SKM-1 (cell line): ENCODE measurements around the gene CERS2.

Experiments
- DNase-seq: peaks from one replicate; lab custom pipeline; 2025; ENCODE audit not compliant: unreplicated experiment; lab: John Stamatoyannopoulos, UW

The CERS2 gene

GRCh38 chr1:150997949-150998348 is 23.3 kb upstream of the CERS2 start:
- DNase-seq = no peak

GRCh38 chr1:150997126-150997872 is 22.7 kb upstream of the CERS2 start:
- no peak for DNase-seq

DNA sequence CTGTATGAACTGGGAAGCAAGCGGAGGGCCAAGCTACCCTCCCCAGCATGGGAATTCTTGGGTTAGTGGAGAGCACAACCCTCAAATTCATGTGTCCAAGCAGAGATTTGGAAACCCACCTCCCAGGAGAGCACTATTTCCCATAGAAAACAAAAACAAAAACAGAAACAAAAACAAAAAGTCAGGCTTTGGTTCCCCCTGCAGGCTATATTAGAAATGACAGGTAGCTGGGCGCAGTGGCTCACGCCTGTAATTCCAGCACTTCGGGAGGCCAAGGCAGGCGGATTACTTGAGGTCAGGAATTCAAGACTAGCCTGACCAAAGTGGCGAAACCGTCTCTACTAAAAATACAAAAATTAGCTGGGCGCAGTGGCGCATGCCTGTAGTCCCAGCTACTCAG is 21.3 kb upstream of the CERS2 start:
- no peak for DNase-seq

GRCh38 chr1:150995460-150995859 is 20.8 kb upstream of the CERS2 start:
- DNase-seq = no peak

- DNase-seq = no peak
Observed at GRCh38 chr1:150994248-150994647, 19.6 kb upstream of the CERS2 start.

DNA sequence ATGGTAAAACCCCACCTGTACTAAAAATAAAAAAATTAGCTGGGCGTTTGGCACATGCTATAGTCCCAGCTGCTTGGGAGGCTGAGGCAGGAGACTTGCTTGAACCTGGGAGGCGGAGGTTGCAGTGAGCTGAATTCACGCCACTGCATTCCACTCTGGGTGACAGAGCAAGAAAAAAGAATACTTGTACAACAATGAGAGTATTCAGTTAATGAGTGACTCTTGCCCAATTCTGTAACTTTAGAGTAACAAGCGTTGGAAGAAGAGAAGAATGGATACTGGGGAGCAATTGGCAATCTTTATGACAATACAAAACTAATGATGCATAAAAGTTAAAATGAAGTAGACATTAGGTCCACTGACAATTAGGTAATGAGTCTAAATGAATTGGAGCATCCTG is 18.0 kb upstream of the CERS2 start:
- no peak for DNase-seq

- no peak for DNase-seq
Observed at GRCh38 chr1:150987924-150988323, 13.3 kb upstream of the CERS2 start.

DNA sequence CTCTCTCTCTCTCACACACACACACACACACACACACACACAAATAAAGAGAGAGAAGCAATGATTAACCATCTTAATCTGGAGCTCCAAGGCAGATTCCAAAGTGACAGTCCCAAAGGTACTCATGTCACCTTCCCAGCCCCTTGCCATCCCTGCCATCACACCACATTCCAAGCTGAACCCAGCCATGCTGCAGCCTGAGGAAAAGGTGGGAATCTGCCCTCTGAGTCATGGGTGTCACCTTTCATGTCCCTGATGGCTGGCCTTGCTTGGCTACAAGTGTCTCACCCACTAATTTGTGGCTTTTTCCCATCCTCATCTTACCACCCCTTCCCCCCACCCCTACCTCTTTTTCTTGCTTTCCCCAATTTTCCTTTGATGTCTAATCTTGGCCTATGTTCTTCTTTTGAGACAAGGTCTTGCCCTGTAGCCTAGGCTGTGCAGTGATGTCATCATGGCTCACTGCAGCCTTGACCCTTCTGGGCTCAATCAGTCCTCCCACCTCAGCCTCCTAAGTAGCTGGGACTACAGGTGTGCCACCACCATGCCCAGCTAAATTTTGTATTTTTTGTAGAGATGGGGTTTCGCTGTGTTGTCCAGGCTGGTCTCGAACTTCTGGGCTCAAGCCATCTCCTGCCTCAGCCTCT is 10.7 kb upstream of the CERS2 start:
- no peak for DNase-seq

DNA sequence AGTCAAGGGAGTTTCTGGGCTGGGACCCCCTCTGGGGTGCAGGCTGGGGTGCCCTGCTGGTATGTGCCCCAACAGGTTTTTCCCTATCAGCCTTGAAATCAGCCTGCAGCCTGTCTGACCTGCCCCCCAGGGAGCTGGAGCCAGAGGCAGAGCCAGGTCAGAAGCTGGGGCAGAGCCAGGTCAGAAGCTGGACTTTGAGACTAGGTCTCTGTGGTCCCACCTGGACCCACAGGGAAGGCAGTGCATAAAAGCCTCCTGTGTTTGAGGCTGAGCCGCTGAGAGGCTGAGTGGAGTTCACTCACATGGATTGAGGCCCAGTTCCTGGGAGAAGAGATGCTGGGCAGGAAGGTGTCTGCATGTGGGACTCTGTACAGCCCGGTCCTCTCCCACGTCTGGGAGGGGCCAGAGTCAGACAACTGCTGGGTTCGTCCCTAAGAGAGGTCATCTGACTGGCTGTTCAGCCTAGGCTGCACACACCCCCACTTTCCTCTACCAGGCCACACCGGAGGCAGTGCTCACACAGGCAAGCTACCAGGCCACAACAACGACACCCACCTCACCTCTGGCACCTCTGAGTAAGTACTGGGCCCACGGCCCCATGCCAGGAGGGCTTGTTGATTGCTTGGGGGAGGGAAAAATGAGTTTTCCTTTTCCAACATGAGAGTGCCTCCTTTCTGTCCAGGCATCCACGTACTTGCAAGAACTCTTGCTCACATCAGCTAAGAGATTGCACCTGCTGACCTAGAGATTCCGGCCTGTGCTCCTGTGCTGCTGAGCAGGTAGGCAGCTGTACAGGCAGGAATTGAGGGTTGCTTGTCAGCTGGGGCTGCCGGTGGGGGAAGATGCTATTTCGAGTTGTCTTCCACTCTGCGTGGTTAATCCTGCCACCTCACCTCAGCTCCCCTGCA is 7.4 kb upstream of the CERS2 start, which contains the start of gene ANXA9:
TSS of gene ANXA9 (plus strand) at position 488 of the 908 bp plus-strand sequence. CDS start 814 bp downstream, outside the sequence.
- no peak for DNase-seq

DNA sequence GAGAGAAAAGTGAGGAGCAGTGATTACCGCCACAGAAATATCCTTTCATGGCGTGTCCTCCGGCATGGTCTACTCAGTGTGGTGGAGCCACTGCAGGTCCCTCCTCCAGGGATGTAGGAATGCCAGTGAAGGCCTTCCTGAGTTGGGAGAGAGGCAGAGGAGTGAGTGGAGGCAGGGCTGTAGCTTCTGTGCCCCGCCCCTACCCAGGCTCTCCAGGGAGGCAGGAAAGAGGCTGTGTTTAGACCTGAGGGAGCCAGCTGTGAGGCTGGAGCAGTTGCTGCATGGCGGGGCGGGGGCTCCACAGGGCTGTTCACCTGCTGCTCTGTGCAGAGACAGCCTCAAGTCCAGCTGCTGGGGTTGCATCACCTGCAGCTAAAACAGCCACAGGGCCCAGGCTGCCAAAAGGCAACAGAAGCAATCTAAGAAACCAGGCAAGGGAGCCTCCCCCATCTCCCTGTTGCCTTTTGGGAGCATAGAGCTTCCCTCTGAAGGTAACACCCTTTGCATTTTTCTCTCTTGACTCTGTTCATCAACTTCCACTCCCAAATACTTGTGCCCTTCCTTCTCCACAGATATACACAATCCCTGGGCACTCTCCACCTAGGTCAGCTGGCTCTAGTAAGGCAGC is 6.7 kb upstream of the CERS2 start:
- DNase-seq = no peak

GRCh38 chr1:150979092-150980056 is 4.7 kb upstream of the CERS2 start:
- DNase-seq = peak; percentile 92

GRCh38 chr1:150976879-150977694 is 2.5 kb upstream of the CERS2 start:
- DNase-seq = peak; percentile 84

- no peak for DNase-seq
Observed at GRCh38 chr1:150976401-150976821, 1.8 kb upstream of the CERS2 start.

DNA sequence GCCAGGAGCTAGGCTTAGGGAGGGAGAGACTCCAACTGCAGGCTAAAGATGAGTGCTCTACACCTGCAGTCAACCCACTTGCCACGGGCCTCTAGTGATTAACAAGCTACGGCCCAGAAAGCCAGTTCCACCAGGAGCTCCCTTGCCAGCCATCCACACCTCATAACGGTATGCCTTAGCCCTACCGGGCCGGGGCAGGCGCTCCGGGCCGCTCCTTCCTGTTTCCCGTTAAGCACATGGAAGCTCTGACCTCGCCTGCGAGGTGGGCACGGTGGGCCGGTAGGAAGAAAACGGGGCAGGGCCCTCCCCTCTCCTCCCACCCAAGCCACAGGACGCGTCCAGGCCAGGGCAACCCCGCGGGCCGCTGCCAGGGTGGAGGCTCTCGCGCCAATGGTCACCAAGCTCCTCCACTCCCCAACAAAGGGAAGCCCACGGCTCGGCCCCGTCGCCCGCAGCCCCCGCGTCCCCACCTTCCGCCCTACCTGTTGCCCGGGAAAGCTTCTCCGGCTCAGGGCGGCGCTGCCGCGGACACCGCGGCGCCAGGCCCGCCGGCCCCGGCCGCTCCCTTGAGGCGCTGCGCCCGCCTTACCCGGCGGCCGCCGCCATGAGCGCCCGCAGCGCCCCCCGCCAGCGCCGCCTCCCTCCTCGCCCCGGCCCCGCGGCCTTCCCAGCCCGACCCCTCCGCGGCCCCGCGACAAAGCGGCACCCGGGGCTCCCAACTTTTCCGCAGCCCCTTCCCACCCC is 627 bp downstream of the CERS2 start:
- no peak for DNase-seq

- DNase-seq = no peak
Observed at GRCh38 chr1:150973258-150973835, 1.3 kb downstream of the CERS2 start.

- DNase-seq = no peak
Observed at GRCh38 chr1:150972417-150972940, 2.2 kb downstream of the CERS2 start.

- DNase-seq = no peak
Observed at GRCh38 chr1:150971583-150972416, 2.8 kb downstream of the CERS2 start.
